Hippocampal formation (tissue), 2 donors: ENCODE results near the gene EXOC2.
"Not testable (repeated sequence)": the region's sequence is repeated elsewhere in the genome, so short reads cannot be mapped to it uniquely, and the experiment has no call there.

Experiments
- DNase-seq, 2 donors: peaks; one replicate each; lab custom pipeline; 2025; lab: John Stamatoyannopoulos, UW

The EXOC2 gene

DNA sequence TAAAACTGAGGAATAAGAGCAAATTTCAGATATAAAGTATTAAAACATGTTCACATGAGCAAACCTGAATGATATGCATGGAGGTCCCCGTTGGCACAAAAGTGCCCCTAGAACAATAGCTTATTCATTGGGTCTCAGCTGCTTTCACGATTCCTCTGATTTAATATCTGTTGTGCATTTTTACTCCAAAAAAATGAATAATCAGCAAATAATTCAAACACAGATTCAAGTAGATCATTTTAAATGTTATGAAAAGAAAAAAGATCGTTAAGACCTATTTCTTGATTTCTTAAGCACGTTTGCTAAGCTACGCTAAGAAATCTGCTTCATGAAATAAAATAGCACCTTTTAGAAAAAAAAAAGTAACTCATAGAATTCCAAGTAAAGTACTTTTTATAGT is 57.7 kb downstream of the EXOC2 start:
- no peak for DNase-seq

DNA sequence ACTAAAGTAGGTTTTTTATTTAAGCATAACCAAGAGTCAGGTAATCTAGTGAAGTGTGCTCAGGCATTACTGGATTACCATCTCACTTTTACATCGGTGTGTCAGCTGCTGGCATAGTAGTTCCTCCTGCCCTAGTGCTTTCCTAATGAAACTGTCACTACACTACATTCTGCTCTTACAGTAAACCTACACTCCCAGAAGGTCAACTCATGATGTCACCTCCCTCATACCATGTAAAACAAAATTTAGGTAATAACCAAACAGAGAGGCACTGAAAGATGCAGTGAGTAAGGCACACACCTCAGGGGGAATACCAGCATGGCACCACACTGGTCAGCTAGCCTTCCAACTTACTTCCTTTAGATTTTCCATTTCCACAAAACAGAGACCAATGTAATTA is 59.3 kb downstream of the EXOC2 start:
- no peak for DNase-seq

DNA sequence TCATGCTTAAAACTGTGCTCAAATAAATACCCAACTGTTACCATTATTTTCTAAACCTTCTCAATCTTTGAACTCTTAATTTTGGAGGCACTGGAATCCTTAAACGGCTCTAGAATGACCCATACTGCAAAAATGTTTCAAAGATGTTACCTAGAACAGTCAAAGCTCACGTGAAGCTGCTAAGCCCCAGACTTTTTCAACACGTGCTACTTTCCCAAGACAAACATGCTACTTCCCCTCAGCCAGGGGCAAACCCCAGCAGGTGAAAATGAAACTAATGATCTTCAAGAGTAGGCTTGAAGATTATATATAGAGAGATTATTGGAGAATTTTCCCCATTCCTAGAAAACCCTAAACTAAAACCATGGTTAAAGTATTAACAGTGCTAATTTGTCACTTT is 64.2 kb downstream of the EXOC2 start:
- DNase-seq, result no peak

DNA sequence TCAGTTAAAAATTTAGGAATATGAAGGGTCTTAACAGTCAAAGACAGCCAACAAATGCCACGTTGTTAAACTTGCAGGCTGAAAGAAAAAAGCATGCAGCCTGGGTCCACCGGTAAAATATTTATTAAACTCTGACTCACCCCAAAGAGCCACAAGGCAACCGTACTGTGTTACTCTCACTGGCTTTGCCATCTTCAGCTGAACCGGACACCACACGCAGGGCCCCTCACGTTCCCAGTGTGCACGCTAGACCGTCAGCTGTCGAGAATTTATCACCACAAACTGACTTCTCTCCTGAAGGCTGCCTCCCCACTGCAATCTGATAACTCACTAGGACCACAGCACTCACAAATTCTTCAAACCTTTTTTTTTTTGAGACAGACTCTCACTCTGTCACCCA is 66.7 kb downstream of the EXOC2 start:
- DNase-seq, result no peak

DNA sequence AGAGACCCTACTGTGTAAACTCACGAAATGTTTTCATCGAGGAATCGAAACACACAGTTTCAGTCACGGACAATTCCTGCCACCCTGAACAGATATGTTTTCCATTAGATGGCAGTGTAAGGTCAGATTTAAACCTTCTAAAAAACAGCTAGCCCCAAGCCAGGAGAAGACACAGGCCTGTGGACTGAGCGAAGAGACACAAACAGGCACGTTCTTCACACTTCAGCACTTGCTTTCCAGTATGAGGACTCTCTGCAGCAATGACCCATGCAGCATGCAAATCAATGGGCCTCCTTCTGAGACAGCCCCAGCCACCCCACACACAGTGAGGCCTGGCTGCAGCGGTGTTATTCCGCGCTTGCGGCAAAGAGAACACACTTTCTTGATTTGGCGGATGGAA is 68.0 kb downstream of the EXOC2 start:
- DNase-seq, result peak; percentile 9 to 13

DNA sequence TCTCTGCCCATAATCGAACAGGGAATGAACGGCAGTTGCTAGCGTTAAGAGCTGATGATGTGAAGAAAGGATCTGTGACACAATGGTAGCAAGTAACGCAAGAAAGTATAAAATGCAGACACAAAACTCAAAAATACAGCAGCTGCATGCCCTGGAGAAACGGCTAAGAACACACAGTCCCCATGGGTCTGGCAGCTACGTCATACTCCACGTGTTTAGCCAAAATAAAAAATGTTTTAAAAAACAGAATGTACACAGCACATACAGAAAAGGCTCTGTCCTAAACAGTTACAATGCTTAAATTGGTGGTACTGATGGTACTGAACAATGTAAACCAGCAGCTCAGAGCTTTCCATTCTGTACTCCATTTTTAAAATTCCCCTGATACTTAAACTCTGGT is 70.5 kb downstream of the EXOC2 start:
- DNase-seq, result no peak

DNA sequence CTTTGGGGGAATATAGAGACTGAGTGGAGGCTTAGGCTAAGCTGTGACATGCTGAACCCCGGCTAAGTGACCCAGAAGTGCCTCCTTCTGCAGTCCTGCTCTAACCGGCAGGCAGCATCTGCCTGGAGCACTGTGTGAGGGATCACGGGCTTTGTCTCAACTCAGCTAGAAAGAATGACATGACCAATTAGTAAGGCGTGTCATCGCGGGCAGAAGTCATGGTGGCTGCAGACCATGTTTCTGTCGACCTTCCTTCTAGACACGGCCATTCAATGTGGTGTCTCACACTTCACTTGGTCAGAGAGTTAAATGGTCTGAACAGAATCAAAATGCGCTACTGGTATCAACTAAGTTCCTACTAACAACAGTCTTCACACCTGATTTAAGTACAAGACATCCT is 71.0 kb downstream of the EXOC2 start:
- no peak for DNase-seq

DNA sequence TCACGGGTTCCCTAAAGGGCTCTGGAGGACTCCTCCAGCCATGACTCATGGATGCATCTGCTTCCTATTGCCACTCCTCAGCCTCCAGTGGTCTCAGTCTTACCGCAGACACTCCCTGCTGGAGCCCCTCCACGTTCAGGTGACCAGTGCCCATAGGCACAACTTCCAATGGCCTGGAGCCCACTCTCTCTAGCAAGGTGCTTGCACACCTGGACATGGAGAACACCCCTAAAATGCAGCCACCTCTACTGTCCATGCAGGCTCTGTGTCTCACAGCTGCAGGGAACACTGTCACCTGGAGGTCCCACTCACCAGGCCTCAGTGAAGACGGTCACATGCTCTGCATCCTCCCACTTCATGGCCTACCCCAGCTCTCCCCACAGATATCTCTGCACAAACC is 72.0 kb downstream of the EXOC2 start:
- DNase-seq, result no peak

DNA sequence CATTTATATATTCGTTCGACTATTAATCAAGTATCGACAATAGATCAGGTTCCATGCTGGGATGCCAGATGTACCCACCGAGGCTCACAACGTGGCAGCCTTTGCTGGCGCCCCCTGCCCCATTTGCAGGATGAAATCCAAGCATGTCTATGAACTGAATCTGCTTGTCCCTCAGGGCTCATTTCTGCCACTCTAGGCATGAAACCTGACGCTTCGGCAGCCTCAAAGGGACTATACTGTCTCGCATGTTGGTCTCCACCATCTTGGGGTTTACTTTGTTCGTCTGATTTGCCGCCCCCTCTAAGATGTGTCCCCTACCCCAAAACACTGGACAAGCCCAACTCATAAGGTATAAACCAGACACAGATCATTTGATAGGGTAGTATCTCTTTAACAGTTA is 72.8 kb downstream of the EXOC2 start:
- no peak for DNase-seq

DNA sequence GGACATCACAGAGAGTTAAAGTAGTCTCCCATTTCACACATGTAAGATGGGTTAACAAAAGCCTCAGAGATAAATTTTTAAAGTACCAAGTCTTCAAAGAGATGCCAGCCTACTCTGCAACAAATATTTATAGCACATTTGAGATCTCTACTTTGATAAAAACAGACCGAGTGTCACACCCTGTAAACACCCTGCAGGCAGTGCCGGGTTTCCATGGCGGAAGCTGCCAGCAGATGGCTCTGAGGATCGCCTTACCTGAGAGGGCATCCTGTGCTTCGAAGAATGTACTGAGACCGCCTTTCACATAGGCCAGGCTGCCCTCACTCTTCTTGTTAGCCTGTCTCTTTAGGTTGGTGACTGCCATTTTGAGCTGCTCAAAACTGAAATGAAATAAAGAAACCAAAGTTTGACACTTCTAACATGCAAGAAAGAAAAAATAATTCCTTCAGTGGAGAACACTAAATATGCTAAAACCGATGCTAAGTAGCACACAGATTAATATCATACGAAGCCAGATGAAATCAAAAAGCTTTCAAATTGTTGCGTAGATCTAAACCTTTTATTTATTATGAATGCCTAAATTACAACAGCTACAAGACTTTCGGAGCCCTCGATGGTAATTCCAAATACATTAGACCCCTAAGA is 75.4 kb downstream of the EXOC2 start:
- DNase-seq, result no peak

DNA sequence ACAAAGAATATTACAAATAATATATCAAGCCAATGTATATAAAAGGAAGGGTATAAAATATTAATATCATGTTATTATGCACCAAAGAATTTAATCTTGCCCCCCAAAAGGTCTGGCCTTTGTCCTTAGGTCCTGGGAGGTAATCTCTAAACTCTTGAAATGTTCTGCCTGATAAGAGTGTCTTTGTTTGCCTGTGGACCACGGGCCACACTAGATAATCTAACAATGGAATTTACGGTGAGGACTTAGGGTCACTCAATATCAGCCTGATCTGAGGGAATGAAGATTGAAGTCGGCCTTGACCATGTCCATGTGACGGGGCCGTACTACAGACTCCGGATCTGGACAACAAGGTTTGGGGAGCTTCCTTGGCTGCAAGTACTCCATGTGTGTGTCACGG is 79.0 kb downstream of the EXOC2 start:
- DNase-seq, result no peak

DNA sequence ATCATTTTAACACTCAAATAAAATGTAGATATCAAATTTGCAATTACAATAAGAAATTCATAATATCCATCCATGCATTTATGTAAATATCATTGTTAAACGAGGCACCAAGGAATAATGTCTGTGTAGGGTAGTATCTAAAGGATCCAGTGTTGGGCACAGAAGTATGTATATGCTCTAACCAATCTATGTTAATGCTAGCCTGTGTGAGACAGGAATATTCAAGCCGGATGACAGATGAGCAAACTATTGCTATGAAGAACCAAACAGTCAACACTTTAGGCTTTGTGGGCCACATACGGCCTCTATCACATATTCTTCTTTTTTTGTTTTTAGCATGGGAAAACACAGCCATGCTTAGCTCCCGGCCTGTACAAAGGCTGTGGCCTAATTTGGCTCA is 81.0 kb downstream of the EXOC2 start:
- DNase-seq, result no peak

DNA sequence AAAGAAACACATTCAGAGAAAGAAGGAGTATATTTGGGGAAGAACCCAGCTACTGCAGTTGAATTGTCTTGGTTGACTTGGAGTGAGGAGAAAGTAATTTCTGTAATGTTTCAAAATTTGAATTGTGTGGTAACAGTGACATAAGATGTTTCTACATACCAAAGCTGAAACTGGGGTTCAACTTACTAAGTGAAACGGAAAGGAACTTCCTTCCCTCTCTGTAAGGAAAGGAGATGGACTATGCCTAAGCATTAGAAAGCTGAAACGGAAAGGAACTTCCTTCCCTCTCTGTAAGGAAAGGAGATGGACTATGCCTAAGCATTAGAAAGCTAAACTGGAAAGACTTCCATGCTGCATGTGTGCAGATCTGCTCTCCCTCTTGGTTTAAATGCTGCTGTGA is 82.1 kb downstream of the EXOC2 start:
- DNase-seq, result no peak

DNA sequence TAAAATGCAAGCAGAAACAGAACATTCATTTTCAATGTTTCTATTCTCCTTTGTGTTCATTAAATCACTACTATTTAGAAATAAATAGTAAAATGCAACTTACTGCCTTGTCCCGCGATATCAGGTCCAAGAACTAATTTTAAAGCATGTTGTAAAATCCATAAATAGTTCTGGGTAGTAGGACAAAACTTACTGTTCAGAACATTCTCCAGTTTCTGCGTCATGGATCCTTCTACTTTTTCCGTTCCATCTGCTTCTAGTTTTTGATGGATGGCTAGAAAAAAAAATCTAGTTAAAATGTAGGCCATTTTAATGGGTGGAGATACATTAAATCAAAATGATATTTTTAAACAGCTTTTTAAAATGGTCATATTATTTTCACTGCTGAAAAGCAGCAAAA is 83.0 kb downstream of the EXOC2 start:
- no peak for DNase-seq

DNA sequence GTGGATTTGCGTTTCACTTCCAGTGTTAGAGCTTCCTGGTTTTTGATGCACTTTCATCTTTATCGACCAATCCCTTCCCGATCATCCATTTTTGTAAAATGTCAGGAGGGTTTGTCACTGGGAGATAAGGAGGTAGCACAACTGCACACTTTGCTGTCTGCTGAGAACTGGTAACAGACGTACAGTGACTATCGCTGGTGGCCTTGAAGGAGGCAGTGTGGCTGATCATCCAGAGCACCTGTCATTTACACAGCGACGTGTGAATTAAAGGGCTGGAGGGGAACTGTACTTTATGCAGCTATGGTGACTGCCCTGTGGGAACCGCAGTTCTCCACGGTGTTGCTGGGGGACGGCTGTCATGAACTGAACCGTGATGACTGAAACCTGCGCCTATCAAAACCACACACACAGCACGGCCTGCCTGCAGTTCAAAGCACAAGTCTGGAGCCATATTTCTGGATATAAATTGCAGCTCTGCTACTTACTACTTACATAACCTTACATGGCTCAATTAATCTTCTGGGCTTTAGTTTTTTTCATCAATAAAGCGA is 86.0 kb downstream of the EXOC2 start:
- DNase-seq, result no peak

DNA sequence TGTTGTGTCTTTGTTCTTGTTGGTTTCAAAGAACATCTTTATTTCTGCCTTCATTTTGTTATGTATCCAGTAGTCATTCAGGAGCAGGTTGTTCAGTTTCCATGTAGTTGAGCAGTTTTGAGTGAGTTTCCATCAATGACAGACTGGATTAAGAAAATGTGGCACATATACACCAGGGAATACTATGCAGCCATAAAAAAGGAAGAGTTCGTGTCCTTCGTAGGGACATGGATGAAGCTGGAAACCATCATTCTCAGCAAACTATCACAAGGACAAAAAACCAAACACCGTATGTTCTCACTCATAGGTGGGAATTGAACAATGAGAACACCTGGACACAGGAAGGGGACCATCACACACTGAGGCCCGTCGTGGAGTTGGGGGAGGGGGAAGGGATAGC is 87.0 kb downstream of the EXOC2 start:
- not testable (repeated sequence) for DNase-seq

DNA sequence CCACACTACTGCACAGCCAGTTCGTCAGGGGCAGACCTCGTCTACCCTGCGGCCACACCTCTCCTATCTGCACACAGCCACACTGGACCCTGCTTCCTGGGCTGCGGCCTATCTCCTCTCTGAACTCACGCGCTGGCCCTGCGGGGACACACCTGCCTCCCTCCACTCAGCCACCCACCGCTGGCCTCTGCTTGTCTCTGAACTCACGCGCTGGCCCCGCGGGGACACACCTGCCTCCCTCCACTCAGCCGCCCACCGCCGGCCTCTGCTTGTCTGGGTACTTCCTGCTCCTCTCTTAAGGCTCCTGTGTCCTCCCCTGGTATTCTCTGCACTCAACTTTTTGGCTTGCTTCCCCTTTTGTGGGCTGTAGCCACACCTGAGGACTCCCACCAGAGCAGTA is 88.4 kb downstream of the EXOC2 start:
- no peak for DNase-seq

DNA sequence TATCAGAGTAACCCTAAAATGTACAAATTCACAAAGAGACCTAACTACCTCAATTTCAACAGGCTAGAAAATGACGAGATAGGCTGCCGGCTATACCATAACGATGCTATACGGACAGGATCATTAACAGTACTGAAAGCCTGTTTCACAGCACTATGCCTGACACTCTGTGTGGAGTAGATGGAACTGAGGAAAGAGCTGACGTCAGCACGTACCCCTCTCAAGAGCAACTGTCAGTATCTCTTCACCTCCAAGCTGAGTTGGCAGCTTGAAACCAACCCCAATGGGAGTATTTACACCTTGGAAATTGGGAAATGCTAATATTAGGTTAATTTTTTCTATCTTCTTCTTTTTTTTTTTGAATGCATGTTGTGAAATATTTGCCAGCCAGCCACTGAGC is 89.7 kb downstream of the EXOC2 start:
- DNase-seq, result no peak

DNA sequence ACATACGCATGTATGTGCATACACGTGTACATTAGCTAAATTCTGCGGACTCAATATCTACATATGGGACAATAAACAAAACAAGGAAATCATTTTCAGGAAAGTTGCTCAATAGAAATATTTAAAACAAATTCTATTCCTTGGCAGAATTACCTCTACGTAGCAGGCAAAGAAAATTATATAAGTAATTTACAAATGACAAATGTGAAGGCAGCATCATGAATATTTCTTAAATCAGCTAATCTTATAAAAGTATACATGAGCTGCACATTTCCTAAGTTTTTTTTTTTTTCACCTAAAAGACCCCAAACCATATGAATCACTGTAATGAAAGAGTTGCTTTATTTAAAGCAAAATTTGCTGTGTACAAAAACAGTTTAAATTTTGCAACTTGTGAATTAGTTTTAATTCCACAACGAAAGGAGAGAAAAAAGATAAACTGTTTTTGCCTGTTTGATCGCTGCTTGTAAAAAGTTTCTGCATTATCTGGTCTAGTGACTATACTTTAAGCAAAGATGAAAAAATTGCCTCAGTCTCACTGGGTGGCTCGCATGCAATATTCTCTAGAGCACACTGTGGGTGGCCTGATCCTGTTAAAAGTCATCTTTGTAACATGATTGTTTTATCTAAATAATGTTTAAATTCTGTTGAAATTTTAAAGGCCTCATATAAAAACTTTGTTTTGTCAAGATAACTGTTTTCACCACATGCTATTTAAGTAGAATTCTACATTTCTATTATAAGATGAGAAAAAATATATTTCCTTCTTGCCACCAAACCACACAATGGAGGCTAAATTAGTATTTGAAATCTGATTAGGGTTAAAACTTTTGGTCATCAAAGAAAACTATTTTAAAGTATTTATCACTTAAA is 93.1 kb downstream of the EXOC2 start:
- no peak for DNase-seq

DNA sequence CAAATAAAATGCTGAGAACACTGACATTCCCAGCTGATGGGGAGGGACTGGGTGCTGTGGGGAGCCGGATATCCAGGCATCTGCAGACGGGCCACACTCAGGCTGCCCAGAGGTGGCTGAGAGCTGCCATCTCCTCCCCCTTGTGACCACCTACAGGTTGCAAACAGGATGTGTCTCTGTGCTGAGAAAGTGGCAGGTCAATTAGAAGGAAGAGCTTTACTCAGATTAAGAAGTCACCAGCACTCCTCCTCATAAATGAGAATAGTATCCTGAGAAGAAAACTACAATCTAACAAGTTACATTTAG is 99.1 kb downstream of the EXOC2 start:
- no peak for DNase-seq

DNA sequence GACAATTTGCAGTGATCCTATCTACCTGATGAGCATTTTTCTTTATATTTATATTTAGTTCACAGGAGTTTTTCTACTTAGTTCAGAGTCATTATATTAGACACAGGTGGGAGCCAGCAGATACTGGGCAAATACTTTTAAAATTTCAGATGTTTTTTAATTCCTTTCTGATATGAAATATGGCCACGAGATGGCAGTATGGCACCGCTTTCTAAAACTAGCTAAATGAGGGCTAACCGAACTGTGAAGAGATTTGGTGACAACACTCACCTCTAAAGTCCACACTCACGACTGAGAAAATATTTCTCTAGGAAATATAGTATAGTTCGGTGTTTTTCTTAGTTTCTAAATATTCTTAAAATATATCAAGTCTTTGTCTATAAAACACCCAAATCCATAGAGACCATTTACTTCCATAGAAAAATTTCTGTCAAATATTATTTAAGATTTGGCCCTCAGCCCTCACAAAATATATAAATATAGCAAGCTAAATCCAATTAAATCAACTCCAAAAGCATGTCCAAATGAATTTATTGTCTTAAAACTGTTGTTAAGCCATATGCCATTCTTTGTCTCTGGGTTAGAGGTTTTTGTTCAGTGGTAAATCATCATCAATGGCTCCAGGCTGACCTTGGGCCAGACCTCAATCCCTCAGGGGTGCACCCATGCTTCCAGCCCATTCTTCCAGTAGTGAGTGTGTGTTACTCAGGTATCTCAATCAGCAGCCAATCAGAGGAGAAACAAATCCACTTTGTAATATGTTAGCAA is 99.6 kb downstream of the EXOC2 start:
- peak; percentile 12 to 43 for DNase-seq

DNA sequence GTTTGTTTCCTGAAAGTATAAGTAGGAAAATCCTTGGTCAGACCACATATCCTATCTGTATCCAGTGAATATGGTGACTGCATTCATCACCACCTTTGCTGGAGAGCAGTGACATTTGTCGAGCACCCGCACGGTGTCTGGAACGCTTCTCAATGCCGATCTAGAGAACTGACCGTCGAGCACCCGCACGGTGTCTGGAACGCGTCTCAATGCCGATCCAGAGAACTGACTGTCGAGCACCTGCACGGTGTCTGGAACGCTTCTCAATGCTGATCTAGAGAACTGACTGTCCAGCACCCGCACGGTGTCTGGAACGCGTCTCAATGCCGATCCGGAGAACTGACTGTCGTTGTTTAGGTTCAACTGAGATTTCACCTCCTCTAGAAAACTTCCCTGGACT is 103.8 kb downstream of the EXOC2 start:
- no peak for DNase-seq

DNA sequence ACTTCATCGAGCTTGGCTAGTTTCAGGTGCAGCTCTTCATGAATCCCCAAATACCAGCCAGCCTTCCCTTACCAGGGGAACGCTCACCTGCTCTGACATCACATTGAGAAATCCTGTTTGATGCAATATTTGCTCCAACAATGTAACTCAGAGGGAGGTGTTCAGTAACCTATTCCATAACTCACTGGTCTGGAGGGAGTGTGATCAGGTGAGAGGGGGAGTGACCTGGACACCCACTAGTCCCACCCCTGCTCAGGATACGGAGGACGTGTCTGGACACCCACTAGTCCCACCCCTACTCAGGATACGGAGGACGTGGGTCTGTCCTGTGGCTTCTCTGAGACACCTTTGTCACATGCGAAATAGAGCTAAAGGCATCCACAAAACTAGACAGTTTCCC is 106.4 kb downstream of the EXOC2 start:
- no peak for DNase-seq
